Astrocyte (in vitro differentiated cells and primary cell): ENCODE data around the gene TRABD2A. TPM values are rescaled to one million over a fixed set of nuclear protein-coding genes. Genes with fewer than 3 reads are reported as not detected.

Experiments used
- DNase-seq: peaks from one replicate; pipeline ENCODE4 v3.0.0-alpha.2; 2010; ENCODE audit warnings: low read depth
- FAIRE-seq: peaks from 2 replicates; lab custom pipeline; 2011; peaks lifted over from hg19 to GRCh38; lab: Jason Lieb, UNC
- H2AFZ ChIP-seq: 2 replicates; pipeline ENCODE4 v1.6.0; 2012; ENCODE audit warnings: low read depth, low read length, inconsistent platforms
- H3K27ac ChIP-seq: 2 replicates; pipeline ENCODE4 v1.5.1; 2011; ENCODE audit warnings: low read depth, low read length, inconsistent platforms
- H3K27me3 ChIP-seq: 2 replicates; pipeline ENCODE4 v1.6.0; 2011; ENCODE audit warnings: low read length, inconsistent platforms; ENCODE audit not compliant: insufficient read depth
- H3K36me3 ChIP-seq: 2 replicates; pipeline ENCODE4 v1.5.1; 2011; ENCODE audit warnings: low read length, inconsistent platforms; ENCODE audit not compliant: insufficient read depth
- H3K4me1 ChIP-seq: 2 replicates; pipeline ENCODE4 v1.5.1; 2011; ENCODE audit warnings: low read length, inconsistent platforms; ENCODE audit not compliant: insufficient read depth
- H3K4me2 ChIP-seq: 2 replicates; pipeline ENCODE4 v1.6.0; 2012; ENCODE audit warnings: low read length, inconsistent platforms
- H3K4me3 ChIP-seq: 2 replicates; pipeline ENCODE4 v1.5.1; 2011; ENCODE audit warnings: low read depth, mild to moderate bottlenecking, low read length, inconsistent platforms; ENCODE audit not compliant: insufficient read depth
- H3K79me2 ChIP-seq: 2 replicates; pipeline ENCODE4 v1.6.0; 2012; ENCODE audit warnings: mild to moderate bottlenecking, low read length, inconsistent platforms; ENCODE audit not compliant: insufficient read depth
- H3K9ac ChIP-seq: 2 replicates; pipeline ENCODE4 v1.6.0; 2012; ENCODE audit warnings: mild to moderate bottlenecking, low read length, inconsistent platforms
- H3K9me3 ChIP-seq: 2 replicates; pipeline ENCODE4 v1.5.1; 2012; ENCODE audit warnings: low read depth, mild to moderate bottlenecking, low read length, inconsistent platforms; ENCODE audit not compliant: insufficient read depth
- H4K20me1 ChIP-seq: 2 replicates; pipeline ENCODE4 v1.6.0; 2012; ENCODE audit warnings: low read length, inconsistent platforms; ENCODE audit not compliant: insufficient read depth
- H3K27ac Mint-ChIP-seq: one replicate; pipeline ENCODE4 v1.8.0; 2021; ENCODE audit warnings: mild to moderate bottlenecking, mixed read lengths; ENCODE audit not compliant: unreplicated experiment
- H3K27me3 Mint-ChIP-seq: one replicate; pipeline ENCODE4 v1.8.0; 2021; ENCODE audit warnings: low read depth, mixed read lengths; ENCODE audit not compliant: unreplicated experiment
- H3K36me3 Mint-ChIP-seq: one replicate; pipeline ENCODE4 v1.8.0; 2021; ENCODE audit warnings: low read depth, mixed read lengths; ENCODE audit not compliant: unreplicated experiment
- H3K4me1 Mint-ChIP-seq: one replicate; pipeline ENCODE4 v1.8.0; 2021; ENCODE audit warnings: low read depth, mixed read lengths; ENCODE audit not compliant: unreplicated experiment
- H3K4me3 Mint-ChIP-seq: one replicate; pipeline ENCODE4 v1.8.0; 2021; ENCODE audit warnings: mild to moderate bottlenecking, moderate library complexity, mixed read lengths; ENCODE audit not compliant: unreplicated experiment
- H3K9me3 Mint-ChIP-seq: one replicate; pipeline ENCODE4 v1.8.0; 2021; ENCODE audit warnings: mild to moderate bottlenecking, mixed read lengths; ENCODE audit not compliant: unreplicated experiment
- EZH2 ChIP-seq: IDR thresholded peaks from 2 replicates; pipeline ENCODE4 v1.6.1; 2012; ENCODE audit warnings: mild to moderate bottlenecking, low read length, inconsistent platforms; ENCODE audit not compliant: insufficient read depth
- total RNA-seq: library from RNA; stranded (reverse); gene quantifications from 2 replicates; pipeline ENCODE4 v1.2.1, GENCODE V29; 2021
- TF ChIP-seq, protein P1 (sequence below): IDR thresholded peaks from 2 replicates; pipeline ENCODE4 v1.5.1; 2011; ENCODE audit warnings: low read depth, mild to moderate bottlenecking, inconsistent platforms, low read length, moderate library complexity; ENCODE audit not compliant: insufficient read depth

Gene TRABD2A
- total RNA-seq, 1 donor from 2014 or later, result 2.6 TPM

DNA sequence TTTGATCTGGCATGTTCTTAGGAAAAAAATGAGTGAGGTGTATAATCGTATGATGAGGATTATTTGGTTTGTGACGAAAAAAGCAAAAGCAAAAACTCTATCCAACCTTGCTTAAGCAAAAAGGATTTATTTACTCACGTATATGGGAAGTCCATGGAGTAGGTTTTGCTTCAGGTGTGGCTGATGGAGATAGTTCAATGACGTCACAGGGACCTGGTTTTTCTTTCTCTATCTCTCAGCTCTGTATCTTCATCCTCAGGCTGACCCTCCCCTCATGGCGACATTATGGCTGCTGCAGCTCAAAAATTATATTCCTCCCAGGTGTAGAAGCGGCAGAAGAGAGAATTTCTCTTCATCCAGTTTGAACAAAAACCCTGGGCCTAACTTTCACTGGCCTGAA, 33.5 kb upstream of the TRABD2A start:
- Histone ChIP-seq H3K79me2 (no peaks in the 10 kb centered on the region), H3K4me2 (no peak overlapping the region), H3K4me1 (peaks cover 1% of the 10 kb centered on the region), H3K9ac (no peak overlapping the region), H3K9me3 (peaks cover 5% of the 10 kb centered on the region), H3K36me3 (no peaks in the 10 kb centered on the region), H3K4me3 (no peak overlapping the region), H3K27me3 (no peaks in the 10 kb centered on the region), H2AFZ (no peak overlapping the region), H4K20me1 (no peaks in the 10 kb centered on the region), H3K27ac (no peak overlapping the region)
- Mint-ChIP-seq H3K4me1 (peaks cover 2% of the 10 kb centered on the region), H3K36me3 (no peaks in the 10 kb centered on the region), H3K9me3 (peaks cover 1% of the 10 kb centered on the region), H3K27ac (no peak overlapping the region), H3K4me3 (no peak overlapping the region), H3K27me3 (no peaks in the 10 kb centered on the region)
- TF ChIP-seq, protein P1, sequence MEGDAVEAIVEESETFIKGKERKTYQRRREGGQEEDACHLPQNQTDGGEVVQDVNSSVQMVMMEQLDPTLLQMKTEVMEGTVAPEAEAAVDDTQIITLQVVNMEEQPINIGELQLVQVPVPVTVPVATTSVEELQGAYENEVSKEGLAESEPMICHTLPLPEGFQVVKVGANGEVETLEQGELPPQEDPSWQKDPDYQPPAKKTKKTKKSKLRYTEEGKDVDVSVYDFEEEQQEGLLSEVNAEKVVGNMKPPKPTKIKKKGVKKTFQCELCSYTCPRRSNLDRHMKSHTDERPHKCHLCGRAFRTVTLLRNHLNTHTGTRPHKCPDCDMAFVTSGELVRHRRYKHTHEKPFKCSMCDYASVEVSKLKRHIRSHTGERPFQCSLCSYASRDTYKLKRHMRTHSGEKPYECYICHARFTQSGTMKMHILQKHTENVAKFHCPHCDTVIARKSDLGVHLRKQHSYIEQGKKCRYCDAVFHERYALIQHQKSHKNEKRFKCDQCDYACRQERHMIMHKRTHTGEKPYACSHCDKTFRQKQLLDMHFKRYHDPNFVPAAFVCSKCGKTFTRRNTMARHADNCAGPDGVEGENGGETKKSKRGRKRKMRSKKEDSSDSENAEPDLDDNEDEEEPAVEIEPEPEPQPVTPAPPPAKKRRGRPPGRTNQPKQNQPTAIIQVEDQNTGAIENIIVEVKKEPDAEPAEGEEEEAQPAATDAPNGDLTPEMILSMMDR, result no peak
- no peak for TF ChIP-seq EZH2
- FAIRE-seq, result no peak
- no peak for DNase-seq

DNA sequence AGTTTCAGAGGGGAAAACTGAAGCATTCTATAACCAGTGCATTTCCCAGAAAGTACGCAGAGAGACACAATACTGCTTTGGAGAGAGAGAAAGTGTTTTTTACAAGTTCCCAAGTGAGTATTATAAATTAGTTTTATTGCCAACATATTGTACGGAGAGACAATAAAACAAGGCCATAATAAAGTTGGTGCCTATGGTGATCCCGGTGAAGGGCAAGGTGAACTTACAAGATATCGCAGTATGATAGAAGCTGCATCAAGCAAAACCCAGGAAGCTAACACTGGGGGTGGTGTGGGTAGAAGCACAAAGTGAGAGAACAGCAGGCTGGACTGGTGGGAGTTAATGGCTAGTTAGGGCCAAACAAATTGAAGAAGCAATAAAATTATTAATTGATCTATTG, 32.1 kb upstream of the TRABD2A start:
- DNase-seq (no peak), FAIRE-seq (no peak)
- Histone ChIP-seq H4K20me1 (no peaks in the 10 kb centered on the region), H3K36me3 (no peaks in the 10 kb centered on the region), H3K27me3 (no peaks in the 10 kb centered on the region), H3K79me2 (no peaks in the 10 kb centered on the region), H3K4me3 (no peak overlapping the region), H3K9me3 (peaks cover 7% of the 10 kb centered on the region), H3K4me1 (no peaks in the 10 kb centered on the region), H3K4me2 (no peak overlapping the region), H3K27ac (no peak overlapping the region), H2AFZ (no peak overlapping the region), H3K9ac (no peak overlapping the region)
- peaks cover 4% of the 10 kb centered on the region for H3K36me3 Mint-ChIP-seq
- no peak overlapping the region for H3K27ac Mint-ChIP-seq
- no peaks in the 10 kb centered on the region for H3K27me3 Mint-ChIP-seq
- peaks cover 2% of the 10 kb centered on the region for H3K9me3 Mint-ChIP-seq
- TF ChIP-seq EZH2, result no peak
- TF ChIP-seq, protein P1, result no peak
- peaks cover 4% of the 10 kb centered on the region for H3K4me1 Mint-ChIP-seq
- H3K4me3 Mint-ChIP-seq, result no peak overlapping the region

DNA sequence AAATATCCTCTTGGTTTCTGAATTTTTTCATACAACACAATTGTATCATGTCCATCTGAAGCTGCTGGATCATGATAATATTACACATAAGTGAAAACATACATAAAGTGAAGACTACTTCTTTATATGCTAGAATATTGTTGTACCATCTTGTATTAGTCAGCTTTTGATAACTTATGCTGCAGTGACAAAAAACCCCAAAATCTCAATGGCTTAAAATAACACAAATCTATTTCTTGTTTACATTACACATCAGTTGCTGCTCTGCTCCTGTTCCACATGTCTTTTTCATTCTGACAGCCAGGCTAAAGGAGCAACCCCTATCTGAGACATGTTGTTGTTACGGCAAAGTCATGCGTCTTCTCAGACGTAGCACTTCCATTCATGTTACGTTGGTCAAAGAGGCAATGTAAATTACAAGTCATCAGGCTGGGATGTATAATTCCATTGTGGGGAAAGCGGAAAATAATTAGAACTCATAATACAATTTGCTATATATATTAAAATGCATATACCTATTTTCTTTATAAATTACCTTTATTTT, 30.3 kb upstream of the TRABD2A start:
- H3K27ac ChIP-seq, result no peak overlapping the region
- Mint-ChIP-seq H3K4me3 (no peak overlapping the region), H3K27ac (no peak overlapping the region), H3K4me1 (peaks cover 7% of the 10 kb centered on the region), H3K36me3 (peaks cover 12% of the 10 kb centered on the region), H3K9me3 (peaks cover 2% of the 10 kb centered on the region), H3K27me3 (no peaks in the 10 kb centered on the region)
- no peak overlapping the region for H3K4me2 ChIP-seq
- no peaks in the 10 kb centered on the region for H3K27me3 ChIP-seq
- peaks cover 14% of the 10 kb centered on the region for H3K79me2 ChIP-seq
- no peak for FAIRE-seq
- no peak overlapping the region for H3K9ac ChIP-seq
- peaks cover 5% of the 10 kb centered on the region for H3K36me3 ChIP-seq
- TF ChIP-seq, protein P1, result no peak
- no peak for TF ChIP-seq EZH2
- peaks cover 13% of the 10 kb centered on the region for H4K20me1 ChIP-seq
- no peak for DNase-seq
- no peak overlapping the region for H3K4me3 ChIP-seq
- no peaks in the 10 kb centered on the region for H3K4me1 ChIP-seq
- H3K9me3 ChIP-seq, result peaks cover 7% of the 10 kb centered on the region
- no peak overlapping the region for H2AFZ ChIP-seq
